GM23338 (cell line): Measurements from ENCODE around the gene NTM. TPM values are rescaled to one million over a fixed set of nuclear protein-coding genes. Genes with fewer than 3 reads are reported as not detected.

Experiments
- ATAC-seq: fragments of 200-7000 bp; cut with Tn5 transposase; 3 replicates; pipeline ENCODE4 v1.9.1; 2020
- DNase-seq: peaks from one replicate; pipeline ENCODE4 v3.0.0-alpha.2; 2015; ENCODE audit warnings: low spot score
- H2AFZ ChIP-seq: fragments of 200-600 bp; sonication (generic); 2 replicates; pipeline ENCODE4 v1.8.0; 2016; ENCODE audit warnings: antibody characterized with exemption, mild to moderate bottlenecking, moderate library complexity
- H3F3A ChIP-seq: fragments of 200-600 bp; sonication (generic); replicated peaks from 2 replicates; pipeline ENCODE4 v1.8.0; 2017; ENCODE audit warnings: antibody characterized with exemption, mixed run types, low read depth
- H3K27ac ChIP-seq: fragments of 200-600 bp; sonication (generic); 2 replicates; pipeline ENCODE4 v1.6.1; 2016; ENCODE audit warnings: low read depth
- H3K27me3 ChIP-seq: fragments of 200-600 bp; sonication (generic); 2 replicates; pipeline ENCODE4 v1.8.0; 2016; ENCODE audit warnings: mild to moderate bottlenecking, mixed run types, moderate library complexity; ENCODE audit not compliant: insufficient read depth
- H3K36me3 ChIP-seq: fragments of 200-600 bp; sonication (generic); 2 replicates; pipeline ENCODE4 v1.8.0; 2016; ENCODE audit warnings: mild to moderate bottlenecking; ENCODE audit not compliant: insufficient read depth
- H3K4me1 ChIP-seq: fragments of 200-600 bp; sonication (generic); 2 replicates; pipeline ENCODE4 v1.8.0; 2016; ENCODE audit warnings: mild to moderate bottlenecking, moderate library complexity; ENCODE audit not compliant: insufficient read depth
- H3K4me2 ChIP-seq: fragments of 200-600 bp; sonication (generic); 2 replicates; pipeline ENCODE4 v1.7.1; 2017; ENCODE audit warnings: mixed run types
- H3K4me3 ChIP-seq: fragments of 200-600 bp; sonication (generic); 2 replicates; pipeline ENCODE4 v1.6.1; 2016; ENCODE audit warnings: mixed run types
- H3K79me2 ChIP-seq: fragments of 200-600 bp; sonication (generic); replicated peaks from 2 replicates; pipeline ENCODE4 v1.8.0; 2017; ENCODE audit warnings: mild to moderate bottlenecking; ENCODE audit not compliant: insufficient read depth
- H3K9me2 ChIP-seq: fragments of 200-600 bp; sonication (generic); 2 replicates; pipeline ENCODE4 v1.8.0; 2017; ENCODE audit not compliant: insufficient read depth
- H4K20me1 ChIP-seq: fragments of 200-600 bp; sonication (generic); replicated peaks from 2 replicates; pipeline ENCODE4 v1.8.0; 2017; ENCODE audit warnings: mild to moderate bottlenecking; ENCODE audit not compliant: insufficient read depth
- H3K27ac Mint-ChIP-seq: 2 replicates; pipeline ENCODE4 v1.8.0; 2020; ENCODE audit warnings: inconsistent platforms, mild to moderate bottlenecking, moderate library complexity, mixed read lengths
- H3K27me3 Mint-ChIP-seq: 3 replicates; pipeline ENCODE4 v1.8.0; 2022; ENCODE audit warnings: low read depth, mild to moderate bottlenecking, moderate library complexity, mixed read lengths, inconsistent platforms; ENCODE audit not compliant: insufficient read depth, poor library complexity
- H3K36me3 Mint-ChIP-seq: 3 replicates; pipeline ENCODE4 v1.8.0; 2021; ENCODE audit warnings: low read depth, mild to moderate bottlenecking, inconsistent platforms, moderate library complexity, mixed read lengths
- H3K4me1 Mint-ChIP-seq: 3 replicates; pipeline ENCODE4 v1.8.0; 2020; ENCODE audit warnings: mild to moderate bottlenecking, inconsistent platforms, mixed read lengths
- H3K4me3 Mint-ChIP-seq: 3 replicates; pipeline ENCODE4 v1.8.0; 2021; ENCODE audit warnings: moderate library complexity, mild to moderate bottlenecking, inconsistent platforms, mixed read lengths
- H3K9me3 Mint-ChIP-seq: 3 replicates; pipeline ENCODE4 v1.8.0; 2020; ENCODE audit warnings: moderate library complexity, mild to moderate bottlenecking, inconsistent platforms, mixed read lengths
- CTCF ChIP-seq, 2 experiments: fragments of 200-600 bp in 1 of 2; sonication (generic) in 1 of 2; conservative IDR thresholded peaks; 2 replicates each; pipeline versions ENCODE4 v1.5.1 to v1.6.1; 2016 to 2017; ENCODE audit warnings: antibody characterized with exemption in 2 of 2, low read depth in 2 of 2, mild to moderate bottlenecking in 2 of 2, moderate library complexity in 1 of 2
- ETS1 ChIP-seq: IDR thresholded peaks from 2 replicates; pipeline ENCODE4 v1.6.1; 2016; ENCODE audit warnings: antibody characterized with exemption
- POLR2AphosphoS5 ChIP-seq: IDR thresholded peaks from 2 replicates; pipeline ENCODE4 v1.6.1; 2016; ENCODE audit warnings: antibody characterized with exemption, low read depth
- REST ChIP-seq: IDR thresholded peaks from one replicate; pipeline ENCODE4 v1.6.1; 2018; ENCODE audit warnings: antibody characterized with exemption; ENCODE audit not compliant: unreplicated experiment
- ZNF331 ChIP-seq: fragments of 250-450 bp; sonication (Bioruptor Pico); IDR thresholded peaks from 2 replicates; pipeline ENCODE4 v1.5.0; 2020; ENCODE audit warnings: low read depth, mild to moderate bottlenecking, moderate library complexity
- ZNF462 ChIP-seq: fragments of 250-450 bp; sonication (Bioruptor Pico); IDR thresholded peaks from 2 replicates; pipeline ENCODE4 v1.5.0; 2020; ENCODE audit warnings: mild to moderate bottlenecking, moderate library complexity
- polyA plus RNA-seq: library from polyadenylated mRNA; unstranded; fragments of >200 nt; fragmentation: Nextera tagmentation; extraction: Ambion mirVana; gene quantifications from 2 replicates; pipeline ENCODE4 v1.2.1, GENCODE V29; 2016
- total RNA-seq: library from RNA; depleted of rRNA; stranded (reverse); fragments of >200 nt; shearing (Covaris generic); gene quantifications from 2 replicates; pipeline ENCODE4 v1.2.3, GENCODE V29; 2014

The NTM gene
- total and polyA plus RNA-seq, 2 experiments from 2014 or later, result 10.6 to 14.6 TPM

GRCh38 chr11:131561501-131561900 lies 191.1 kb downstream of the NTM start:
- Histone ChIP-seq H3K27ac (no peak overlapping the region), H3K4me3 (no peak overlapping the region), H3F3A (no peaks in the 10 kb centered on the region), H3K36me3 (no peaks in the 10 kb centered on the region), H3K4me1 (peaks cover 27% of the 10 kb centered on the region), H3K27me3 (no peaks in the 10 kb centered on the region), H4K20me1 (no peaks in the 10 kb centered on the region), H2AFZ (no peak overlapping the region), H3K79me2 (no peaks in the 10 kb centered on the region), H3K9me2 (no peaks in the 10 kb centered on the region), H3K4me2 (no peak overlapping the region)
- H3K4me3 Mint-ChIP-seq, result no peak overlapping the region
- peaks cover 6% of the 10 kb centered on the region for H3K27me3 Mint-ChIP-seq
- H3K27ac Mint-ChIP-seq, result no peak overlapping the region
- H3K36me3 Mint-ChIP-seq, result no peaks in the 10 kb centered on the region
- H3K4me1 Mint-ChIP-seq, result peaks cover 50% of the 10 kb centered on the region
- DNase-seq (peak; percentile 60), ATAC-seq (peak; percentile 80)
- no peak for TF ChIP-seq ZNF462 (CRISPR knock-in tag)
- TF ChIP-seq CTCF (conservative IDR thresholded peaks at IDR 0.05; ENCODE audit: low read depth in 2 of 2), result 0 out of 4 replicates have a peak, but pooled peaks have one; percentile 2 to 8
- no peaks in the 10 kb centered on the region for H3K9me3 Mint-ChIP-seq

DNA sequence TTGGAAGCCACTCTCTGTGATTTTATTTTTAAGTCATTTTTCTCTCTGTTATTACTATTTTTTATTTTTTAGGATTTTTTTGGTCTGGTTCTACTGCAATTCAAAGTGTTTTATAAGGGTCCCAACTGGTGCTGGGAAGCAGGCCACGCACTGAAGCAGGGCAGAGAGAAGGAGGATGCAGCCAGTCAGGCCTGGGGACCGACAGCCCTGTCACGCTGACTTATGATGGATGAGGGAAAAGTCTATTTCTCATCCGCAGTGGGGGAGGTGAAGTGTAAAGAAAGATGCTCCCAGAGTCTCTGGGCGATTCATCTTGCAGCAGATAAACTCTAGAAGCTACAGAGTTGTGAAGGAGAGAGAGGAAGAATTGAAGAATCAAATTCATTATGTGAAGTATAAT lies 191.6 kb downstream of the NTM start:
- Mint-ChIP-seq H3K9me3 (no peaks in the 10 kb centered on the region), H3K27ac (no peak overlapping the region), H3K4me1 (peaks cover 52% of the 10 kb centered on the region), H3K27me3 (peaks cover 6% of the 10 kb centered on the region), H3K4me3 (no peak overlapping the region), H3K36me3 (no peaks in the 10 kb centered on the region)
- Histone ChIP-seq H2AFZ (no peak overlapping the region), H3K36me3 (no peaks in the 10 kb centered on the region), H3K4me2 (no peak overlapping the region), H3K4me1 (peaks cover 32% of the 10 kb centered on the region), H3K27me3 (no peaks in the 10 kb centered on the region), H3F3A (no peaks in the 10 kb centered on the region), H3K4me3 (no peak overlapping the region), H3K27ac (no peak overlapping the region), H4K20me1 (no peaks in the 10 kb centered on the region), H3K9me2 (0 out of 2 replicates have a peak, but pooled peaks cover 1% of the 10 kb centered on the region), H3K79me2 (no peaks in the 10 kb centered on the region)
- ATAC-seq (no peak), DNase-seq (no peak)
- TF ChIP-seq REST (no peak), ETS1 (no peak), ZNF331 (CRISPR knock-in tag) (no peak), POLR2AphosphoS5 (no peak), CTCF (conservative IDR thresholded peaks at IDR 0.05; ENCODE audit: low read depth in 2 of 2) (no peak)
